ENCODE results near the gene PAOX. TPM values are rescaled to one million over a fixed set of nuclear protein-coding genes. Genes with fewer than 3 reads are reported as not detected.

Gene PAOX
- total RNA-seq, 6 donors from 2014 or later = 4.7 to 24.1 (median 10.3) TPM

DNA sequence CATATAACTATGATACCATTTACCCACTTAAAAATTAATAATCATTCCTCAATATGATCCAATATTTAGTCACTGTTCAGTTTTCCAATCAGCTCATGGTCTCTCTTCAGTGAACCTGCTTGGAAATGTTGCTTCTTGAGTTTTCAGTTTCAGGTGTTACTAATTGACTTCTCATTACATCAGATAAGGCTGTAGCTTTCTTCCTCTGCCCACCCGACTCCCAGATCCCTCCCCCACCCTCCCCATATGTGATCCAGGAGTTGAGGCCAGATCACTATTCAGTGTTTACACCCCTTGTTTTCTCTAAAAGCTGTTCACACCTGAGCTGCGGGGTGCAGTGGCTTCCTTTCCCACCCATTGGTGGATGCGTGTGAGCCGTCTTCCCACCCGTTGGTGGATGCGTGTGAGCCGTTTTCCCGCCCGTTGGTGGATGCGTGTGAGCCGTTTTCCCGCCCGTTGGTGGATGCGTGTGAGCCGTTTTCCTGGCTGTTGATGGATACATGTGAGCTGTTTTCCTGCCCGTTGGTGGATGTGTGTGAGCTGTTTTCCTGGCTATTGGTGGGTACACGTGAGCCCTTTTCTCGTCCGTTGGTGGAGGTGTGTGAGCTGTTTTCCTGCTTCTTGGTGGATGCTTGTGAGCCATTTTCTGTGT is 11.7 kb downstream of the PAOX start:
- no peaks in the 10 kb centered on the region for H3K9me3 ChIP-seq
- no peaks in the 10 kb centered on the region for H3K27me3 ChIP-seq
- H3K4me3 ChIP-seq = no peak overlapping the region
- ATAC-seq (ENCODE audit: low FRiP score in 2 of 2) (no peak), DNase-seq (no peak)
- WGBS, 2 donors = 87 to 90% methylated on average over 19 of the region's 19 CpGs
- peaks cover 0 to 7% (median 3%) of the 10 kb centered on the region in 4 donors for H3K36me3 ChIP-seq
- peak overlapping the region in 2 of 4 donors; percentile 5 to 44 for H3K27ac ChIP-seq
- TF ChIP-seq POLR2AphosphoS5 (IDR thresholded peaks at IDR 0.05) = no peak
- TF ChIP-seq POLR2A (IDR thresholded peaks at IDR 0.05) = no peak
- no peak for TF ChIP-seq EP300 (IDR thresholded peaks at IDR 0.05)
- TF ChIP-seq, protein P1, sequence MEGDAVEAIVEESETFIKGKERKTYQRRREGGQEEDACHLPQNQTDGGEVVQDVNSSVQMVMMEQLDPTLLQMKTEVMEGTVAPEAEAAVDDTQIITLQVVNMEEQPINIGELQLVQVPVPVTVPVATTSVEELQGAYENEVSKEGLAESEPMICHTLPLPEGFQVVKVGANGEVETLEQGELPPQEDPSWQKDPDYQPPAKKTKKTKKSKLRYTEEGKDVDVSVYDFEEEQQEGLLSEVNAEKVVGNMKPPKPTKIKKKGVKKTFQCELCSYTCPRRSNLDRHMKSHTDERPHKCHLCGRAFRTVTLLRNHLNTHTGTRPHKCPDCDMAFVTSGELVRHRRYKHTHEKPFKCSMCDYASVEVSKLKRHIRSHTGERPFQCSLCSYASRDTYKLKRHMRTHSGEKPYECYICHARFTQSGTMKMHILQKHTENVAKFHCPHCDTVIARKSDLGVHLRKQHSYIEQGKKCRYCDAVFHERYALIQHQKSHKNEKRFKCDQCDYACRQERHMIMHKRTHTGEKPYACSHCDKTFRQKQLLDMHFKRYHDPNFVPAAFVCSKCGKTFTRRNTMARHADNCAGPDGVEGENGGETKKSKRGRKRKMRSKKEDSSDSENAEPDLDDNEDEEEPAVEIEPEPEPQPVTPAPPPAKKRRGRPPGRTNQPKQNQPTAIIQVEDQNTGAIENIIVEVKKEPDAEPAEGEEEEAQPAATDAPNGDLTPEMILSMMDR (IDR thresholded peaks at IDR 0.05) = no peak
- peaks cover 10 to 21% (median 13%) of the 10 kb centered on the region in 4 donors for H3K4me1 ChIP-seq

DNA sequence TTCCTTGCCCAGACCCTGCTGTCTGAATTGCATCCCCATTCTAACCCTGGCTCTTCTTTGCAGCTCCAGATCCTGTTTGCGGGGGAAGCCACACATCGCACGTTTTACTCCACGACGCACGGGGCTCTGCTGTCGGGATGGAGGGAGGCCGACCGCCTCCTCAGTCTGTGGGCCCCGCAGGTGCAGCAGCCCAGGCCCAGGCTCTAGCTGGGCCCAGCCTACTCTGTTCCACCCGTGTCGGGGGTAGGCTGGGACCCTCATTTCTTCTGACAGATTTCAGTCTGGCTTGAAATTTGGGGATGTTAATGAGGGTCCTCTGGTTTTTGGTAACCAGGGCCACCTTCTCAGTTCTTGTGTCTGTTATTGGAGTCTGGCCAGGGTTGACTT is 12.2 kb downstream of the PAOX start:
- H3K36me3 ChIP-seq = peaks cover 0 to 11% (median 4%) of the 10 kb centered on the region in 4 donors
- H3K27me3 ChIP-seq = no peaks in the 10 kb centered on the region
- DNase-seq = no peak
- no peak overlapping the region for H3K27ac ChIP-seq
- no peaks in the 10 kb centered on the region for H3K9me3 ChIP-seq
- peaks cover 10 to 24% (median 13%) of the 10 kb centered on the region in 4 donors for H3K4me1 ChIP-seq
- WGBS, 2 donors = 95 to 96% methylated on average over 12 of the region's 12 CpGs
- TF ChIP-seq, protein P1 (IDR thresholded peaks at IDR 0.05) = no peak
- no peak for TF ChIP-seq POLR2A (IDR thresholded peaks at IDR 0.05)
- no peak for TF ChIP-seq POLR2AphosphoS5 (IDR thresholded peaks at IDR 0.05)
- TF ChIP-seq EP300 (IDR thresholded peaks at IDR 0.05) = no peak
- H3K4me3 ChIP-seq = no peak overlapping the region
- no peak for ATAC-seq (ENCODE audit: low FRiP score in 2 of 2)

DNA sequence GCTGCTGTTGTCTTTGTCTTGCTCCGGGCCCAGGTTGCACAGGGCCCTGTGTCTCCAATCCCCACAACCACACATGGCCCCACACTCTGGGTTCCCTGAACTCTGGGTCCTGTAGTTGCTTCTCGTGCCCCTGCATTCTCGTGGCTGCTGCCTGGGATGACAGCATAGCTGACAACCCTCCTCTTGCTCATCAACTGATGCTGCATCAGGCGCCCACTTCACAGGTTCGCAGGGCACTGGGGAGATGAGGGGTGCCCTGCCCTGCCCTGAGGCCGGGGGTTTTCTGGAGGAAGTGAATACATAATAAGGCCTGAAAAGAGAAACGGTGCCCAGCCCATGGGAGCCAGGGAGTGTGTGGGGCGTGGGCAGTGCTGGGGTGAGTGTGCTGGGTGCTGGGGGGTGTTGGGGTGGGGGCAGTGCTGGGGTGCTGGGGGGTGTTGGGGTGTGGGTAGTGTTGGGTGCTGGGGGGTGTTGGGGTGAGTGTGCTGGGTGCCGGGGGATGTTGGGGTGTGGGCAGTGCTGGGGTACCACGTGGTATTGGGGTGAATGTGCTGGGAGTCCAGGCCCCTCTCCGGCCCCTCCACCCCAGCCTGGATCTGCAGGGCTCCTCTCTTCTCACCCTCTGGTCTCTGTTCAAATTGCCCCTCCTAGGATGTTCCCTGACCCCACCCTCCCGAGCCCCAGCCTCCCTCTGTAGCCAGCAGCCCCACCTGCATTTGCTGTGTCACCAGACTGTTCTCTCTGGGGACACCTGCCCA is 12.9 kb downstream of the PAOX start:
- Histone ChIP-seq H3K36me3 (peaks cover 0 to 17% (median 5%) of the 10 kb centered on the region in 4 donors), H3K9me3 (no peaks in the 10 kb centered on the region), H3K4me1 (peaks cover 10 to 24% (median 13%) of the 10 kb centered on the region in 4 donors), H3K4me3 (no peak overlapping the region), H3K27me3 (no peaks in the 10 kb centered on the region), H3K27ac (no peak overlapping the region)
- ATAC-seq (ENCODE audit: low FRiP score in 2 of 2) (no peak), DNase-seq (no peak)
- WGBS, 2 donors = 68 to 86% methylated on average over 4 to 12 of the region's 12 CpGs
- no peak for TF ChIP-seq EP300 (IDR thresholded peaks at IDR 0.05)
- TF ChIP-seq POLR2A (IDR thresholded peaks at IDR 0.05) = no peak
- TF ChIP-seq, protein P1 (IDR thresholded peaks at IDR 0.05) = no peak
- TF ChIP-seq POLR2AphosphoS5 (IDR thresholded peaks at IDR 0.05) = no peak

DNA sequence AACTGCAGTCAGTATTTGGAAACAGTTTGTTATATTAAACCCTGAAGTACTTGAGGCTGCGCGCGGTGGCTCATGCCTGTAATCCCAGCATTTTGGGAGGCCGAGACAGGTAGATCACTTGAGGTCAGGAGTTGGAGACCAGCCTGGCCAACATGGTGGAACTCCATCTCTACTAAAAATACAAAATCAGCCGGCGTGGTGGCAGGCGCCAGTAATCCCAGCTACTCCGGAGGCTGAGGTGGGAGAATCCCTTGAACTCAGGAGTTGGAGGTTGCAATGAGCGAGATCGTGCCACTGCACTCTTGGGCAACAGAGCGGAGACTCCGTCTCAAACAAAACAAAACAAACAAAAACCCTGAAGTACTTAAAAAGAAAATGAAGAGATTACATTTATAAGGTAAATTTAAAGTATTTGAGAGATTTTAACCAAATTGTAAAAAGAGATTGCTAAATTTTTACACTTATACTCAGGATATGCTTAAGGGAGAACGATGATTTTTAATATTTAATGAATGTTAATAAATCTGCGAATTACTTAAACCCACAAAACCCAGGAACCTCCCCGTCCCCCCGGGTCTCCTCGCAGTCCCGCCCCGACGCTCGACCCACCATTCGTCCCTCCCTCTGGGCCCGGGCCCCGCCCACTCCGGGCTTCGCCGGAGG is 14.5 kb downstream of the PAOX start:
- Histone ChIP-seq H3K4me1 (peaks cover 10 to 24% (median 13%) of the 10 kb centered on the region in 4 donors), H3K27me3 (no peaks in the 10 kb centered on the region), H3K9me3 (no peaks in the 10 kb centered on the region), H3K4me3 (peak overlapping the region in 3 of 4 donors; percentile 78 to 99 (median 84)), H3K27ac (peak overlapping the region; percentile 75 to 92 (median 84)), H3K36me3 (peaks cover 0 to 33% (median 10%) of the 10 kb centered on the region in 4 donors)
- no peak for DNase-seq
- ATAC-seq (ENCODE audit: low FRiP score in 2 of 2) = no peak
- WGBS, 2 donors = 37 to 38% methylated on average over 22 to 27 of the region's 27 CpGs
- TF ChIP-seq EP300 (IDR thresholded peaks at IDR 0.05) (no peak), POLR2A (IDR thresholded peaks at IDR 0.05) (no peak), POLR2AphosphoS5 (IDR thresholded peaks at IDR 0.05) (no peak)
- TF ChIP-seq, protein P1 (IDR thresholded peaks at IDR 0.05) = no peak
